ENCODE data around the gene OR6B1.
"Not testable (repeated sequence)": the region's sequence is repeated elsewhere in the genome, so short reads cannot be mapped to it uniquely, and the experiment has no call there.

Gene OR6B1

GRCh38 chr7:144048648-144049047 is 48.5 kb downstream of the OR6B1 start, which contains the start of gene OR2A5:
Gene OR2A5 (plus strand): TSS chr7:144048948. CDS start chr7:144050402, 1,454 bp downstream.
- DNase-seq, result no peak

- DNase-seq, result no peak
These were observed 49.4 kb downstream of the OR6B1 start for GRCh38 chr7:144049491-144049890.

- no peak for DNase-seq
These were observed 50.0 kb downstream of the OR6B1 start for GRCh38 chr7:144050093-144050492.

GRCh38 chr7:144050884-144051283 is 50.8 kb downstream of the OR6B1 start:
- DNase-seq, result not testable (repeated sequence)

GRCh38 chr7:144057954-144058353 is 57.8 kb downstream of the OR6B1 start:
- no peak for DNase-seq

All from activated naive CD4-positive, alpha-beta T cell treated with Interleukin-2 at 50 U/mL for 16 hours (primary cell).